K562 (cell line): ENCODE results near the gene C7orf57. TPM values are rescaled to one million over a fixed set of nuclear protein-coding genes. Genes with fewer than 3 reads are reported as not detected.

Source experiments
- BCLAF1 ChIP-seq, 2 experiments: fragments of 450-650 bp in 1 of 2; IDR thresholded peaks; 2 replicates each; pipeline ENCODE4 v1.6.1; 2011 to 2017; ENCODE audit warnings: low read depth in 2 of 2, antibody characterized with exemption in 1 of 2, borderline replicate concordance in 1 of 2, low read length in 1 of 2, mild to moderate bottlenecking in 1 of 2, mixed read lengths in 1 of 2; ENCODE audit not compliant: control insufficient read depth in 1 of 2
- E2F1 ChIP-seq: sonication (generic); formaldehyde crosslinking; IDR thresholded peaks from 2 replicates; pipeline ENCODE4 v1.8.1; 2023; ENCODE audit warnings: mild to moderate bottlenecking, missing genetic modification reagents, moderate library complexity
- E2F3 ChIP-seq: fragments of 250-450 bp; sonication (Bioruptor Pico); IDR thresholded peaks from 2 replicates; pipeline ENCODE4 v1.4.0; 2020; ENCODE audit warnings: mild to moderate bottlenecking
- ETV6 ChIP-seq, 3 experiments: fragments of 150-350 bp in 1 of 3; sonication (generic) in 1 of 3; formaldehyde crosslinking in 1 of 3; IDR thresholded peaks; 2 replicates each; pipeline versions ENCODE4 v1.6.1 to v1.8.0; 2014 to 2022; ENCODE audit warnings: borderline replicate concordance in 2 of 3, low read depth in 2 of 3, antibody characterized with exemption in 1 of 3, low read length in 1 of 3, mild to moderate bottlenecking in 1 of 3, missing genetic modification reagents in 1 of 3
- FOXA1 ChIP-seq: fragments of 450-650 bp; IDR thresholded peaks from 2 replicates; pipeline ENCODE4 v1.6.1; 2016; ENCODE audit warnings: mild to moderate bottlenecking, borderline replicate concordance
- GTF2F1 ChIP-seq: IDR thresholded peaks from 2 replicates; pipeline ENCODE4 v1.6.1; 2011; ENCODE audit warnings: low read depth, low read length, improper control_type of control experiment
- HNRNPUL1 ChIP-seq: fragments of 200-400 bp; formaldehyde crosslinking; IDR thresholded peaks from 2 replicates; pipeline ENCODE4 v1.6.1; 2017; ENCODE audit warnings: low read length
- KDM4B ChIP-seq, 2 experiments: fragments of 450-650 bp in 1 of 2; sonication (generic) in 1 of 2; IDR thresholded peaks; 2 replicates each; pipeline ENCODE4 v1.6.1; 2016 to 2017; ENCODE audit warnings: borderline replicate concordance in 2 of 2, antibody characterized with exemption in 1 of 2, low read depth in 1 of 2, mild to moderate bottlenecking in 1 of 2
- NFYB ChIP-seq: IDR thresholded peaks from 2 replicates; pipeline ENCODE4 v1.6.1; 2011; ENCODE audit warnings: mild to moderate bottlenecking, moderate library complexity; ENCODE audit not compliant: insufficient read length; ENCODE audit errors: extremely low read depth
- NONO ChIP-seq, 2 experiments: fragments of 200-400 bp in 1 of 2; fragments of 450-650 bp in 1 of 2; formaldehyde crosslinking in 1 of 2; IDR thresholded peaks; 2 replicates each; pipeline ENCODE4 v1.6.1; 2017; ENCODE audit warnings: low read depth in 2 of 2, mild to moderate bottlenecking in 2 of 2, moderate library complexity in 2 of 2, low read length in 1 of 2
- SMAD3 ChIP-seq: fragments of 450-650 bp; formaldehyde crosslinking; conservative IDR thresholded peaks from 2 replicates; pipeline ENCODE4 v1.4.0; 2020; ENCODE audit warnings: mild to moderate bottlenecking
- SMARCB1 ChIP-seq: IDR thresholded peaks from 2 replicates; pipeline ENCODE4 v1.6.1; 2011; ENCODE audit warnings: improper control_type of control experiment, low read depth; ENCODE audit not compliant: insufficient read length
- TAF9B ChIP-seq: fragments of 450-650 bp; IDR thresholded peaks from 2 replicates; pipeline ENCODE4 v1.6.1; 2018; ENCODE audit warnings: mild to moderate bottlenecking; ENCODE audit not compliant: partially characterized antibody
- ZNF175 ChIP-seq: fragments of 200-800 bp; sonication (Bioruptor generic); IDR thresholded peaks from 2 replicates; pipeline ENCODE4 v1.6.1; 2016; ENCODE audit warnings: low read depth, mild to moderate bottlenecking, missing genetic modification characterization, missing compliant biosample characterization
- ZNF224 ChIP-seq: sonication (generic); formaldehyde crosslinking; IDR thresholded peaks from 2 replicates; pipeline ENCODE4 v1.8.0; 2022; ENCODE audit warnings: mild to moderate bottlenecking, missing genetic modification reagents
- polyA plus RNA-seq, 8 experiments: library from polyadenylated mRNA; depleted of rRNA in 4 of 8; stranded (reverse) in 5 of 8; unstranded in 3 of 8; fragments of >200 nt; fragmentation: Nextera tagmentation in 2 of 8; fragmentation: Illumina TruSeq in 1 of 8; extraction: Ambion mirVana in 2 of 8; extraction: Trizol in 1 of 8; gene quantifications; 2 replicates each; pipeline versions ENCODE4 v1.2.1 to v1.2.3, GENCODE V29; 2011 to 2014; ENCODE audit warnings: inconsistent platforms in 1 of 8, missing spikeins in 1 of 8
- total RNA-seq, 7 experiments: library from RNA; depleted of rRNA in 6 of 7; stranded (reverse); fragments of >200 nt in 6 of 7; fragmentation: Illumina TruSeq in 2 of 7; extraction: Trizol in 2 of 7; gene quantifications; 2 replicates each; pipeline versions ENCODE4 v1.2.1 to v1.2.3, GENCODE V29; 2011 to 2021; ENCODE audit warnings: low replicate concordance in 1 of 7
- TF ChIP-seq, protein P1 (sequence below): fragments of 450-650 bp; formaldehyde crosslinking; IDR thresholded peaks from 2 replicates; pipeline ENCODE4 v1.4.0; 2020; ENCODE audit warnings: mild to moderate bottlenecking, moderate library complexity

C7orf57 gene
- total and polyA plus RNA-seq, 9 of the 15 experiments (the other 6 are each of a cell fraction or from before 2014, with no cell fraction given), result not detected

DNA sequence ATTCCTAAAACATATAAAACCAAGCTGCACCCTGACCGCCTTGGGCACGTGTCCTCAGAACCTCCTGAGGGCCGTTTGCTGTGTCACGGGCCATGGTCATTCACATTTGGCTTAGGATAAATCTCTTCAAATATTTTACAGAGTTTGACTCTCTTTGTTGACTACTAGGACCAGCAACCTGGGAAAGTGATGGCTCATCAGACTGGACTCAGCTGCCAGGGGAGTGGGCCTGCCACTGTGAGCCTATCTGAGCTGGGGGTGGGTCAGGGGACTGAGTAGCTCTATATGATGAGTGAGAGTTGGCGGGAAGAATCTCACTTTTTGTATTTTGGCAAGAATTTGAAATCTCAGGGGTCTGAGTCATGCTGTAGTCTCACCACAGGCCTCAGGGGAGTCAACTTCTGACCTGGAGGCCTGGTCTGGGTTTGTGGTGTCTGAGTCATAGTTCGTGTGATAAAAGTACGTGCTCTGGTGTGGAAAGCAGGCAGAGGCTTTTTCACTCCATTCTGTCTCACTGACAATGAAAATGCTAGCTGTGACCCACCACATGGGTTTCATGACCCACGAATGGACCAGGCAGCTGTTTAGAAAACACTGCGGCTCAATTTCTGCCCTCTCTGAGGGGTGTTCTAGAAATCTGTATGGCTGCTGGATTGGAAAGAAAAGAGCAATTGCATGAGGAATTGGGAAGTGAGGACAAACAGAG is 49.5 kb downstream of the C7orf57 start (continued):
- no peak for TF ChIP-seq KDM4B (IDR thresholded peaks at IDR 0.05; ENCODE audit: borderline replicate concordance in 2 of 2, low read depth in 1 of 2)
- no peak for TF ChIP-seq SMARCB1
- TF ChIP-seq NONO (IDR thresholded peaks at IDR 0.05; ENCODE audit: low read depth in 2 of 2, low read length in 1 of 2), result no peak
- no peak for TF ChIP-seq ZNF224 (CRISPR knock-in tag)
- TF ChIP-seq, protein P1, sequence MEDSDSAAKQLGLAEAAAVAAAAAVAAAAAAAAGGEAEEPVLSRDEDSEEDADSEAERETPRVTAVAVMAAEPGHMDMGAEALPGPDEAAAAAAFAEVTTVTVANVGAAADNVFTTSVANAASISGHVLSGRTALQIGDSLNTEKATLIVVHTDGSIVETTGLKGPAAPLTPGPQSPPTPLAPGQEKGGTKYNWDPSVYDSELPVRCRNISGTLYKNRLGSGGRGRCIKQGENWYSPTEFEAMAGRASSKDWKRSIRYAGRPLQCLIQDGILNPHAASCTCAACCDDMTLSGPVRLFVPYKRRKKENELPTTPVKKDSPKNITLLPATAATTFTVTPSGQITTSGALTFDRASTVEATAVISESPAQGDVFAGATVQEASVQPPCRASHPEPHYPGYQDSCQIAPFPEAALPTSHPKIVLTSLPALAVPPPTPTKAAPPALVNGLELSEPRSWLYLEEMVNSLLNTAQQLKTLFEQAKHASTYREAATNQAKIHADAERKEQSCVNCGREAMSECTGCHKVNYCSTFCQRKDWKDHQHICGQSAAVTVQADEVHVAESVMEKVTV (CRISPR knock-in tag), result no peak
- no peak for TF ChIP-seq SMAD3
- TF ChIP-seq HNRNPUL1, result no peak
- TF ChIP-seq ETV6 (IDR thresholded peaks at IDR 0.05; ENCODE audit: borderline replicate concordance in 1 of 2, low read depth in 2 of 2, low read length in 1 of 2), result no peak
- no peak for TF ChIP-seq ETV6 (CRISPR knock-in tag; IDR thresholded peaks at IDR 0.05; ENCODE audit: borderline replicate concordance)
- no peak for TF ChIP-seq BCLAF1 (IDR thresholded peaks at IDR 0.05; ENCODE audit: borderline replicate concordance in 1 of 2, control insufficient read depth in 1 of 2, low read depth in 2 of 2, low read length in 1 of 2)
- no peak for TF ChIP-seq TAF9B
- no peak for TF ChIP-seq FOXA1
- no peak for TF ChIP-seq ZNF175 (CRISPR knock-in tag)
- peak; percentile 48; the same call in 1 of the 2 replicates for TF ChIP-seq E2F1 (CRISPR knock-in tag)
- TF ChIP-seq E2F3 (CRISPR knock-in tag), result 0 out of 2 replicates have a peak, but pooled peaks have one; percentile 69
- TF ChIP-seq NFYB, result no peak
- no peak for TF ChIP-seq GTF2F1
